HUES6 (cell line): Measurements from ENCODE around the gene ESPNL.

Experiments
- H3K27ac ChIP-seq: 2 replicates; pipeline ENCODE4 v1.7.0; 2013; ENCODE audit warnings: low read depth, mild to moderate bottlenecking, low read length, inconsistent platforms
- H3K27me3 ChIP-seq: 2 replicates; pipeline ENCODE4 v1.6.1; 2013; ENCODE audit warnings: low read length; ENCODE audit not compliant: control insufficient read depth, insufficient read depth
- H3K36me3 ChIP-seq: 2 replicates; pipeline ENCODE4 v1.6.1; 2013; ENCODE audit warnings: low read length; ENCODE audit not compliant: control insufficient read depth, insufficient read depth
- H3K4me1 ChIP-seq: 2 replicates; pipeline ENCODE4 v1.6.1; 2013; ENCODE audit warnings: low read length; ENCODE audit not compliant: control insufficient read depth, insufficient read depth
- H3K4me3 ChIP-seq: 2 replicates; pipeline ENCODE4 v1.5.1; 2013; ENCODE audit warnings: low read depth, low read length
- H3K9ac ChIP-seq: one replicate; pipeline ENCODE4 v1.6.1; 2013; ENCODE audit warnings: mild to moderate bottlenecking, low read length
- H3K9me3 ChIP-seq: 2 replicates; pipeline ENCODE4 v1.6.1; 2013; ENCODE audit warnings: low read depth, low read length; ENCODE audit not compliant: control insufficient read depth, insufficient read depth

Gene ESPNL

DNA sequence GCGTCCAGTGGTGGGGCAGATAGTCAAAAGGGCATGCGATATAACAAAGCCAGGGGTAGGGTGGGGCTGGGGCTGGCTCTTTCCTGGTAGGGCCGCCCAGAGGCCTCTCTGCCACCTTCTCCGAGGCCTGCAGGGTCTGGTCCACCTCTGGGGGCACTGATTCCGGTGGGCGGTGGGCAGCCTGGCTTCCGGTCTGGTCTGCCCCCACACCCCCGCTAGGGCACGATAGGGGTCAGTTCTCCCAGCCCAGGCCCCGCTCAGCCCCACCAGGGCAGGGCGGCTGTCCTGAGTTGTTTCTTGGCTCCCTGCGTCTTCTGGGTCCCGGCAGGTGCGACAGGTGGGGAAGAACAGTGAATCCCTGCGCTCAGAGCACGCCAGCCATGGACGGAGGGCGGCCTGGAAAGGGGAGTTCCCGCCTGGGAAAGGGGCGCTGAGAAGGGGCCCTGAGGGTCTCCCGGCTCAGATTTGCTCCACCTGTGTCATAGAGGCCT lies 57.9 kb downstream of the ESPNL start:
- peak overlapping the region; percentile 66 for H3K4me3 ChIP-seq
- no peaks in the 10 kb centered on the region for H3K36me3 ChIP-seq
- no peak overlapping the region for H3K27ac ChIP-seq
- H3K27me3 ChIP-seq: peaks cover 47% of the 10 kb centered on the region
- H3K9me3 ChIP-seq: no peaks in the 10 kb centered on the region
- H3K9ac ChIP-seq: no peak overlapping the region
- H3K4me1 ChIP-seq: peaks cover 9% of the 10 kb centered on the region

GRCh38 chr2:238158509-238159070 lies 58.5 kb downstream of the ESPNL start, which contains the start of gene ERFE:
Gene ERFE, plus strand, starts transcription at chr2:238158970. Its CDS starts 38 bp downstream, at chr2:238159008.
- Histone ChIP-seq H3K36me3 (no peaks in the 10 kb centered on the region), H3K4me1 (peaks cover 9% of the 10 kb centered on the region), H3K27ac (no peak within 1 kb of the TSS), H3K4me3 (peak within 1 kb of the TSS; percentile 66), H3K9me3 (no peaks in the 10 kb centered on the region), H3K9ac (no peak within 1 kb of the TSS), H3K27me3 (peaks cover 52% of the 10 kb centered on the region)

DNA sequence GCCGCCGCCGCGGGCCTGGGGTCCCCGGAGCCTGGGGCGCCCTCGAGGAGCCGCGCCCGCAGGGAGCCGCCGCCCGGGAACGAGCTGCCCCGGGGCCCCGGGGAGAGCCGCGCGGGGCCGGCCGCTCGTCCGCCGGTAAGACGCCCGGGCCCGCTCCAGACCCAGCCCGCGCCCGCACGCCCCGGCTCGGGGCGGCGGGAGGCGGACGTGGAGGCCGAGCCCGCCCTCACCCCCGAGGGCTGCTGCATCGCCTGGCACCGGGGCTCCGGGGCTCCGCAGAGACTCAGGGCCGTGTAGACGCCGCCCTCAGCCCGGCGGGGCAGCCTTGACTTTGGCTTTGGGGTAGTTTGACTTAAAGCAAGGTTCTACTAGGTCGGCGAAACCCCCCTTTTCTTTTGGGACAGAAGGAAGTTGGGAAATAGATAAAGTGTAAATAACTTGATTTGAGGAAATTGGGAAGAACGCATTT lies 59.0 kb downstream of the ESPNL start:
- no peaks in the 10 kb centered on the region for H3K9me3 ChIP-seq
- H3K27me3 ChIP-seq: peaks cover 57% of the 10 kb centered on the region
- H3K36me3 ChIP-seq: no peaks in the 10 kb centered on the region
- H3K9ac ChIP-seq: no peak overlapping the region
- H3K27ac ChIP-seq: no peak overlapping the region
- H3K4me3 ChIP-seq: peak overlapping the region; percentile 60
- peaks cover 9% of the 10 kb centered on the region for H3K4me1 ChIP-seq

GRCh38 chr2:238159661-238160205 lies 59.6 kb downstream of the ESPNL start:
- Histone ChIP-seq H3K4me3 (peak overlapping the region; percentile 60), H3K27ac (no peak overlapping the region), H3K9me3 (no peaks in the 10 kb centered on the region), H3K9ac (no peak overlapping the region), H3K36me3 (no peaks in the 10 kb centered on the region), H3K27me3 (peaks cover 63% of the 10 kb centered on the region), H3K4me1 (peaks cover 9% of the 10 kb centered on the region)

DNA sequence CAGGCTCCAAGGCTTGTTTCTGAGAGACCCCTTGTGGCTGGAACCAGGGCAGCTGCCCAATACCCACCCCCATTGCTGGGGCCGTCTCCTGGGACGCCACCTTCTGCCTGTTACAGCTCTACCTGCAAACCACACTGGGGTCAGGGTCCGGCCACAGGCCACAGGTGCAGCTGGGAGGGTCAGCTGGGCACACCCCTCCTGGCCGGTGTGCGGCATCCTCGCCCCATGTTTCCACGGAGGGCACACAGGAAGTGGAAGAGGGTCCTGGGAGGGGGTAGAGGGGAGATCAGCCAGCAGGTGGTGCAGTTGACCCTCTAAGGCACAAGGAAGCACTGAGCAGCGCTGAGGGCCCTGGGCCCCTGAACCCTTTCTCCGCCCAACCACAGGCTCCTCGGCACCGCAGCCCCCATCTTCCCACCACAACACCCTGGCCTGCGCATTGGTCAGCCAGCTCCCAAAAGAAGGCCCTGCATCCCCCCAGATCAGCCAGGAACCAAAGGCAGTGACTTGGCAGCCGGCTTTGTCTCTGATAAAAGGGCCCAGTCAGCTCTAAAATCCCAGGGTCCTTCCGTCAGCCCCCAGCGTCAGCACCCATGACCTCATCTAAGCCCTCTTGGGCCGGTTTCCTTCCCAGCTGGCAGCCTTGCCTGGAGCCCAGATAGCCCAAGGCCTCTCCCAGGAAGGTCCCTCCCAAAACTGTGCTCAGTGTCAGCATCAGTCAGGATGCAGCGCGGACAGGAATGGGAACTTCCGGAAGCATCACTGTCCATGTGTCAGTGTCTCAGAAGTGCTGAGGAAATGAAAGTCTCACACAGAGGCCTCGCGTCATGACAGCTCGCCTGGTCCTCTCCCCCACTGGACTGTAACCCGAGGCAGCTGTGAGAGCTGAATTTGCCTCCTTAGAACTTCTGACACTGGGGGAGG lies 60.3 kb downstream of the ESPNL start:
- Histone ChIP-seq H3K4me3 (no peak overlapping the region), H3K36me3 (no peaks in the 10 kb centered on the region), H3K27ac (no peak overlapping the region), H3K9me3 (no peaks in the 10 kb centered on the region), H3K4me1 (peaks cover 9% of the 10 kb centered on the region), H3K9ac (no peak overlapping the region), H3K27me3 (peaks cover 70% of the 10 kb centered on the region)

DNA sequence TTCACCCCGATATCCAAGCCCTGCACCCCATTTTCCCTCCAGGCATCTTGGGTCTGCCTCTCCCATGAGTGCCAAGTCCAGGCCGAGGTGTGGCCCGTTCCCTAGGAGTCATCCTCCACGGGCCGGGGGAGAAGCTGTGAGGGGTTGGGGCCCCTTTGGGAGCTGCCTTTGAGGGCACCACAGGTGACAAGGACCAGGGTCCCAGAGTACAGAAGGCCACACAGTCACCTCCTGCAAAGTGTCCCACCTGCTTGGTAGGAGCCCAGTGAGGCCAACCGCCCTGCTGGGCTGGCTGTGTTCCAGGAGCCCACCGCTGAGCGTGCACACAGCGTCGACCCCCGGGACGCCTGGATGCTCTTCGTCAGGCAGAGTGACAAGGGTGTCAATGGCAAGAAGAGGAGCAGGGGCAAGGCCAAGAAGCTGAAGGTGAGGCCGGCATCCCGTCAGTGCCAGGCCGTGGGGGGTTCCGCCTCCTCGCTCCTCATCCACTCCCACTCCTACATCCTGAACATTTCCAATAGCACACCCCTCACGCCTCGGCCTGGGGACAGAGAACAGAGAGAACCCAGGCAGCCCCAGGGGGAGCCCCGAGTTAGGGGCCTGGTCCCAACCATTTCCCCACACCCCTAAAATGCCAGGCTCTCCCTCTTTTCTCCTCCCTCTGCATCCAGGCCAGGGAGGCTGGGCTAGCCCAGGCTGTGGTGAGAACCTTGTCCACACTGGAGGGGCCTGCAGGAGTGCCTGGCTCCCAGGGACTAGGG lies 61.3 kb downstream of the ESPNL start:
- peaks cover 75% of the 10 kb centered on the region for H3K27me3 ChIP-seq
- H3K4me3 ChIP-seq: no peak overlapping the region
- H3K36me3 ChIP-seq: no peaks in the 10 kb centered on the region
- no peaks in the 10 kb centered on the region for H3K9me3 ChIP-seq
- H3K9ac ChIP-seq: no peak overlapping the region
- peaks cover 9% of the 10 kb centered on the region for H3K4me1 ChIP-seq
- no peak overlapping the region for H3K27ac ChIP-seq

DNA sequence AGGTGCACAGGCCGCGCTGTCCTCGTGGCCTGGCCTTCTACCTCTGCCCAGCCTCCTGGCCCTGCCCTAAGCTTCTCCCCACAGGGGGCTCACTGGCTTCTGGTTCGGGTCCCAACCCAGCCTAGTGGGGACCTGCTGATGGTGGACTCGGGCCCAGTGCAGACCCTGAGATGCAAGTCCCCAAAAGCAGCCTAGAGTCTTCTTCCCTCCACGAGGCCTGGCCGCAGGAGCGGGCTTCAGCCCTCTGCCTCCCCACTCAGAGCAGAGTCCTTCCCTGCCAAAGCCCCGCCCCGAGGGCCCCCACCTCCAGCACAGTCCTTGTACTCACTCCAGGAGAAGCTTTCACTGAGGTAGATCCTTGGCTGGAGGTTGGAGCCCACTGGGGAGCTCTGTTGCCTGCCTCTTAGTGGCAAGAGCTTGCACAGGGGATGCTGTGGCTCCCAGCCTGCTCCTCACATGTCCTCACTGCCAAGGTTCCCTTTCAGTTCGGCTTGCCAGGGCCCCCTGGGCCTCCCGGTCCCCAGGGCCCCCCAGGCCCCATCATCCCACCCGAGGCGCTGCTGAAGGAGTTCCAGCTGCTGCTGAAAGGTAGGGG lies 62.2 kb downstream of the ESPNL start:
- Histone ChIP-seq H3K4me1 (peaks cover 9% of the 10 kb centered on the region), H3K27me3 (peaks cover 75% of the 10 kb centered on the region), H3K9me3 (no peaks in the 10 kb centered on the region), H3K9ac (no peak overlapping the region), H3K36me3 (no peaks in the 10 kb centered on the region), H3K27ac (no peak overlapping the region), H3K4me3 (no peak overlapping the region)

DNA sequence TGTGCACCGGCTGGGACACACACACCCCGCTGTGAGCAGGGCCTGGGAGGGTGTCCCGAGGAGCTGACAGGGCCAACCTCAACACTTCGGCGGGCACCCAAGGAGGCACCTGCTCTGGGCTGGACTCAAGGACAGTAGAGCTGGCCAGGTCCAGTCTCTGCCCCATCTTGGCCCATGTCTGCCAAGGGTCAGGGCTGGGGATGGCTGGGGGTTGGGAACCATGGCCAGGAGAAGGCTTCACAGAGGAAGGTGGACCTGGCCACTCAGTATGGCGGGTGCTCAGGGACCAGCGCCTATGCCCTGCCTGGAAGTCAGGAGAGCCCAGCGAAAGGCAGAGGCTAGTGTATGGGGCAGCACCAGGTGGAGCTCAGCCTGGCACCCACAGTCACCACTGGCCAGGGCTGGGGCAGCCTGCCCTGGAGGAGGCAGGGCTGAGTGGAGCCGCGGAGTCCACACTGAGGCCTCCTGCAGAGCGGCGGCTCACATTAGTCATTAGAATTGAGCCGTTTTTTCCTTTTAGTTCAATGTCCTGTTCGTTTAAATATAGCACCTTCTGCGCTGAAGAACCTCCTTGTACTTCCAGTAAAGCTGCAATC lies 62.8 kb downstream of the ESPNL start:
- Histone ChIP-seq H3K9me3 (no peaks in the 10 kb centered on the region), H3K27me3 (peaks cover 75% of the 10 kb centered on the region), H3K4me3 (peak overlapping the region; percentile 56), H3K4me1 (peaks cover 9% of the 10 kb centered on the region), H3K9ac (no peak overlapping the region), H3K27ac (no peak overlapping the region), H3K36me3 (peaks cover 1% of the 10 kb centered on the region; the same call in 1 of the 2 replicates)

DNA sequence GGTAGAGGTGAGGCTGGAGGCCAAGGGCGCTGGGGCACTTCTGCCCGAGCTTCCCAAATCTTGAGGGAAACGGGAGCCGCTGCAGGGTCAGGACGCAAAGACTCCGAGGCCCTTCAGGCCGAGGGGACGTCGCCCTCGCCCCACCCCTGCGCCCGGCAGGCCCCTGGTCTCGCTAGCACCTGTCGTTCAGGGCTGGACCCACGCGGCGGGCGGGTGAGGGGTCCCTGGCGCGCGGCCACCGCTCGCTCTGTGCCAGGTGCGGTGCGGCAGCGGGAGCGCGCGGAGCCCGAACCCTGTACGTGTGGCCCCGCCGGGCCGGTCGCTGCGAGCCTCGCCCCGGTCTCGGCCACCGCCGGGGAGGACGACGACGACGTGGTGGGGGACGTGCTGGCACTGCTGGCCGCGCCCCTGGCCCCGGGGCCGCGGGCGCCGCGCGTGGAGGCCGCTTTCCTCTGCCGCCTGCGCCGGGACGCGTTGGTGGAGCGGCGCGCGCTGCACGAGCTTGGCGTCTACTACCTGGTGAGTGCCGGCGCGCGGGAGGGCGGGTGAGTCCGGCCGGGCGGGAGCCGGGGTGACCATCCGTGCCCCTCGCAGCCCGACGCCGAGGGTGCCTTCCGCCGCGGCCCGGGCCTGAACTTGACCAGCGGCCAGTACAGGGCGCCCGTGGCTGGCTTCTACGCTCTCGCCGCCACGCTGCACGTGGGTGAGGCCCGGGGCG lies 63.5 kb downstream of the ESPNL start:
- peaks cover 69% of the 10 kb centered on the region for H3K27me3 ChIP-seq
- H3K4me1 ChIP-seq: peaks cover 9% of the 10 kb centered on the region
- H3K9ac ChIP-seq: peak overlapping the region; percentile 24
- peak overlapping the region; percentile 56 for H3K4me3 ChIP-seq
- H3K9me3 ChIP-seq: no peaks in the 10 kb centered on the region
- H3K27ac ChIP-seq: no peak overlapping the region
- peaks cover 7% of the 10 kb centered on the region; the same call in 1 of the 2 replicates for H3K36me3 ChIP-seq
